SU-DHL-6 (cell line): ENCODE data around the gene GDNF.
"Not testable (repeated sequence)": the region's sequence is repeated elsewhere in the genome, so short reads cannot be mapped to it uniquely, and the experiment has no call there.

Experiments
- CTCF ChIP-seq: fragments of 200-600 bp; sonication (generic); IDR thresholded peaks from one replicate; pipeline ENCODE4 v1.5.1; 2017; ENCODE audit warnings: antibody characterized with exemption, mild to moderate bottlenecking, low read length, moderate library complexity; ENCODE audit not compliant: insufficient read depth, poor library complexity, severe bottlenecking
- EZH2phosphoT487 ChIP-seq: fragments of 200-600 bp; sonication (generic), shearing (Covaris generic); conservative IDR thresholded peaks from 2 replicates; pipeline ENCODE4 v1.6.1; 2018; ENCODE audit warnings: mild to moderate bottlenecking, antibody characterized with exemption, low read length, moderate library complexity, mixed read lengths

GRCh38 chr5:37781409-37781808 is 58.4 kb downstream of the GDNF start:
- TF ChIP-seq CTCF, EZH2phosphoT487: not testable (repeated sequence)
